PC-9 (cell line): ENCODE data around the gene HDGFL3. TPM values are rescaled to one million over a fixed set of nuclear protein-coding genes. Genes with fewer than 3 reads are reported as not detected.

Source experiments
- BruUV-seq: library from RNA; stranded (reverse); fragments of 400-500 nt; replicated peaks from 2 replicates; lab custom pipeline; 2021; lab: Mats Ljungman, UMichigan
- CTCF ChIA-PET: fragments of 300-600 bp; sonication (Branson Sonifier 250); formaldehyde crosslinking; loops from one replicate; lab custom pipeline; 2022; ENCODE audit warnings: antibody characterized with exemption; lab: Charles Lee
- POLR2A ChIA-PET: fragments of 300-600 bp; sonication (Branson Sonifier 250); formaldehyde crosslinking; loops from one replicate; lab custom pipeline; 2022; ENCODE audit warnings: antibody characterized with exemption; ENCODE audit not compliant: unreplicated experiment; lab: Charles Lee
- DNase-seq, 2 experiments: peaks; one replicate each; pipeline versions ENCODE4 v3.0.0 to v3.0.0-alpha.2; 2015 to 2022; ENCODE audit warnings: mixed read lengths in 1 of 2
- H2AFZ ChIP-seq: fragments of 200-600 bp; sonication (generic); 2 replicates; pipeline ENCODE4 v1.8.1; 2017; ENCODE audit warnings: antibody characterized with exemption
- H3F3A ChIP-seq: fragments of 200-600 bp; sonication (generic); 2 replicates; pipeline ENCODE4 v1.8.1; 2017; ENCODE audit warnings: antibody characterized with exemption, mild to moderate bottlenecking, low read depth; ENCODE audit not compliant: insufficient read depth
- H3K27ac ChIP-seq: fragments of 200-600 bp; sonication (generic); 2 replicates; pipeline ENCODE4 v1.6.1; 2016; ENCODE audit warnings: mixed run types
- H3K27me3 ChIP-seq: fragments of 200-600 bp; sonication (generic); 2 replicates; pipeline ENCODE4 v1.6.1; 2016; ENCODE audit warnings: low read depth, mixed run types; ENCODE audit not compliant: insufficient read depth
- H3K36me3 ChIP-seq: fragments of 200-600 bp; sonication (generic); 2 replicates; pipeline ENCODE4 v1.6.1; 2016; ENCODE audit warnings: low read depth, mixed run types
- H3K4me1 ChIP-seq: fragments of 200-600 bp; sonication (generic); replicated peaks from 2 replicates; pipeline ENCODE4 v1.6.1; 2016; ENCODE audit warnings: mixed run types; ENCODE audit not compliant: insufficient read depth
- H3K4me2 ChIP-seq: fragments of 200-600 bp; sonication (generic); 2 replicates; pipeline ENCODE4 v1.6.1; 2017; ENCODE audit warnings: mixed run types
- H3K4me3 ChIP-seq: fragments of 200-600 bp; sonication (generic); 2 replicates; pipeline ENCODE4 v1.6.1; 2016; ENCODE audit warnings: mixed run types
- H3K79me2 ChIP-seq: fragments of 200-600 bp; sonication (generic); 2 replicates; pipeline ENCODE4 v1.6.1; 2017; ENCODE audit warnings: low read depth, mixed run types
- H3K9me2 ChIP-seq: fragments of 200-600 bp; sonication (generic); 2 replicates; pipeline ENCODE4 v1.8.1; 2017; ENCODE audit warnings: mild to moderate bottlenecking; ENCODE audit not compliant: insufficient read depth
- H3K9me3 ChIP-seq: fragments of 200-600 bp; sonication (generic); 2 replicates; pipeline ENCODE4 v1.8.1; 2016; ENCODE audit warnings: low read depth; ENCODE audit not compliant: insufficient read depth
- H4K20me1 ChIP-seq: fragments of 200-600 bp; sonication (generic); 2 replicates; pipeline ENCODE4 v1.8.1; 2017; ENCODE audit not compliant: insufficient read depth
- CTCF ChIP-seq: fragments of 200-600 bp; sonication (generic); conservative IDR thresholded peaks from 2 replicates; pipeline ENCODE4 v1.6.1; 2017; ENCODE audit warnings: mixed run types, antibody characterized with exemption, mild to moderate bottlenecking, moderate library complexity
- EZH2 ChIP-seq: fragments of 200-600 bp; sonication (generic); IDR thresholded peaks from 2 replicates; pipeline ENCODE4 v1.8.0; 2017; ENCODE audit warnings: antibody characterized with exemption, low read depth
- intact Hi-C: fragments of 100-400 bp; cut with micrococcal nuclease; formaldehyde crosslinking; loops from one replicate; pipeline ENCODE4 v1.10.0; 2022; ENCODE audit not compliant: unreplicated experiment
- total RNA-seq: library from RNA; stranded (reverse); gene quantifications from 2 replicates; pipeline ENCODE4 v1.2.3, GENCODE V29; 2021

Gene HDGFL3
- total RNA-seq, 1 experiment from 2014 or later, result 10.1 TPM

GRCh38 chr15:83118291-83118827, 89.3 kb downstream of the HDGFL3 start:
- POLR2A ChIA-PET, result no interaction called here
- intact Hi-C loops, result no loop called here

GRCh38 chr15:83115831-83116565, 91.6 kb downstream of the HDGFL3 start:
- Histone ChIP-seq H3K36me3 (no peaks in the 10 kb centered on the region), H3K9me2 (no peaks in the 10 kb centered on the region), H3K4me1 (no peaks in the 10 kb centered on the region), H2AFZ (no peak overlapping the region), H3F3A (no peaks in the 10 kb centered on the region), H3K79me2 (no peaks in the 10 kb centered on the region), H3K4me2 (no peak overlapping the region), H3K27ac (no peak overlapping the region), H3K27me3 (no peaks in the 10 kb centered on the region), H4K20me1 (no peaks in the 10 kb centered on the region), H3K9me3 (no peaks in the 10 kb centered on the region), H3K4me3 (no peak overlapping the region)
- no peak for TF ChIP-seq EZH2
- no peak for TF ChIP-seq CTCF
- no peak for DNase-seq
- intact Hi-C loops, result no loop called here
- BruUV-seq, result no TSS peak
- ChIA-PET CTCF (no interaction called here), POLR2A (no interaction called here)

More at GRCh38 chr15:83118291-83118827, 89.3 kb downstream of the HDGFL3 start:
- Histone ChIP-seq H3K4me1 (no peaks in the 10 kb centered on the region), H3K79me2 (no peaks in the 10 kb centered on the region), H3K27me3 (no peaks in the 10 kb centered on the region), H4K20me1 (no peaks in the 10 kb centered on the region), H3K9me3 (no peaks in the 10 kb centered on the region), H3K4me2 (no peak overlapping the region), H3F3A (no peaks in the 10 kb centered on the region), H3K9me2 (no peaks in the 10 kb centered on the region), H3K36me3 (no peaks in the 10 kb centered on the region), H2AFZ (no peak overlapping the region), H3K4me3 (no peak overlapping the region), H3K27ac (no peak overlapping the region)
- no TSS peak for BruUV-seq
- CTCF ChIA-PET, result no interaction called here
- no peak for DNase-seq
- TF ChIP-seq CTCF (no peak), EZH2 (no peak)

GRCh38 chr15:83115410-83115809, 92.2 kb downstream of the HDGFL3 start:
- Histone ChIP-seq H3K27me3 (no peaks in the 10 kb centered on the region), H2AFZ (no peak overlapping the region), H3K4me3 (no peak overlapping the region), H3F3A (no peaks in the 10 kb centered on the region), H3K4me2 (no peak overlapping the region), H4K20me1 (no peaks in the 10 kb centered on the region), H3K9me2 (no peaks in the 10 kb centered on the region), H3K36me3 (no peaks in the 10 kb centered on the region), H3K79me2 (no peaks in the 10 kb centered on the region), H3K4me1 (no peaks in the 10 kb centered on the region), H3K27ac (no peak overlapping the region), H3K9me3 (no peaks in the 10 kb centered on the region)
- DNase-seq, result no peak
- intact Hi-C loops, result no loop called here
- BruUV-seq, result no TSS peak
- ChIA-PET CTCF (no interaction called here), POLR2A (no interaction called here)
- TF ChIP-seq EZH2, result no peak
- no peak for TF ChIP-seq CTCF
